Heart right ventricle (tissue), 16 donors: ENCODE results near the gene TBC1D17. TPM values are rescaled to one million over a fixed set of nuclear protein-coding genes. Genes with fewer than 3 reads are reported as not detected.

Experiments
- ATAC-seq, 8 donors: fragments of 200-7000 bp; cut with Tn5 transposase; one replicate each; pipeline ENCODE4 v1.9.1; 2020; ENCODE audit warnings: mild to moderate bottlenecking in 8 of 8, moderate library complexity in 8 of 8, moderate number of reproducible peaks in 1 of 8
- DNase-seq, 2 donors: peaks; one replicate each; pipeline ENCODE4 v3.0.0-alpha.2; 2020
- H3K27ac ChIP-seq, 10 donors: fragments of 200-600 bp; sonication (generic) in 2 of 10; one replicate each; pipeline versions ENCODE4 v1.5.0 to v1.8.0; 2020 to 2022; ENCODE audit warnings: mild to moderate bottlenecking in 3 of 10
- H3K27me3 ChIP-seq, 7 donors: fragments of 200-600 bp; one replicate each; pipeline ENCODE4 v1.8.0; 2021 to 2022; ENCODE audit warnings: mild to moderate bottlenecking in 2 of 7
- H3K36me3 ChIP-seq, 9 donors: fragments of 200-600 bp; sonication (generic) in 1 of 9; one replicate each; pipeline versions ENCODE4 v1.5.0 to v1.8.0; 2020 to 2022; ENCODE audit warnings: mild to moderate bottlenecking in 2 of 9
- H3K4me1 ChIP-seq, 9 donors: fragments of 200-600 bp; sonication (generic) in 1 of 9; one replicate each; pipeline versions ENCODE4 v1.5.0 to v1.8.0; 2020 to 2022; ENCODE audit warnings: mild to moderate bottlenecking in 4 of 9
- H3K4me3 ChIP-seq, 10 donors: fragments of 200-600 bp; sonication (generic) in 2 of 10; one replicate each; pipeline versions ENCODE4 v1.5.0 to v1.8.0; 2020 to 2022; ENCODE audit warnings: mild to moderate bottlenecking in 7 of 10, moderate library complexity in 2 of 10
- H3K9me3 ChIP-seq, 11 donors: fragments of 200-600 bp in 10 of 11; sonication (generic) in 2 of 11; one replicate each; pipeline versions ENCODE4 v1.5.0 to v1.8.0; 2013 to 2022; ENCODE audit warnings: mild to moderate bottlenecking in 2 of 11, control low read depth in 1 of 11, moderate library complexity in 1 of 11
- CTCF ChIP-seq, 9 donors: fragments of 200-600 bp; sonication (generic) in 2 of 9; IDR thresholded peaks; one replicate each; pipeline versions ENCODE4 v1.5.0 to v1.8.0; 2021 to 2022; ENCODE audit warnings: antibody characterized with exemption in 9 of 9, mild to moderate bottlenecking in 5 of 9, moderate library complexity in 1 of 9
- WGBS, 2 donors: extraction: QIAGEN DNeasy Blood & Tissue Kit; methylation state at CpG; one replicate each; pipeline ENCODE4 v1.1.7; 2013; ENCODE audit warnings: inconsistent platforms in 1 of 2; 5-methylcytosine and 5-hydroxymethylcytosine counted together
- intact Hi-C, 10 donors: fragments of 100-400 bp; cut with DNase I; formaldehyde crosslinking; loops; one replicate each; pipeline versions ENCODE4 v1.11.1 to v1.14.2; 2022
- polyA plus RNA-seq, 2 donors: library from polyadenylated mRNA; stranded (reverse); fragments of 200-250 nt; gene quantifications; one replicate each; pipeline ENCODE4 v1.2.3, GENCODE V29; 2013
- total RNA-seq, 10 donors: library from RNA; stranded (reverse); fragmentation: NEBNext Ultra II Directional in 3 of 10; extraction: Animal tissue kit (Norgen Biotek cat#: 25700) in 3 of 10; gene quantifications; one replicate each; pipeline versions ENCODE4 v1.2.1 to v1.2.4, GENCODE V29; 2021 to 2023
- donor health status: Arrhythmogenic right ventricular cardiomyopathy.
- donor health status: ischemic (EF 13 %, LVEDD 7.1; RV severe dilation, severe dysfunction).
- donor health status: healthy with polysubstance abuse.
- donor health status: DM: no; HTN: yes; CAD: no.
- donor health status: DM: no; HTN: no; CAD: no.
- donor health status: ischemic (EF 25% LVEDD 6.9; RV normal size, moderate dysfunction).
- donor health status: ischemic (EF 25% LVEDD 5.7; RV mildly dilated, moderate dysfunction).
- donor health status: healthy.
- donor health status: DM: yes; HTN: yes; CAD: no.
- donor health status: Ischemic cardiomyopathy.
- donor health status: ischemic (EF 35%, LVEDD 5.7; RV mildly dilated, moderate dysfunction).
- donor health status: nonischemic (EF 11% LVEDD 7.7; RV severe dilation, severe dysfunction).
- donor health status: DM: yes; HTN: yes; CAD: no.
- donor health status: PGD.
- donor health status: ischemic (EF 29% LVEDD 5.4; RV normal size, mild dysfunction).
- donor health status: nonischemic (EF 23%, LVEDD 6.1; RV moderate dilation, normal function).

The TBC1D17 gene
- total and polyA plus RNA-seq, 12 donors: 30.4 to 57.9 (median 49.8) TPM

GRCh38 chr19:49916839-49917733 is 39.6 kb downstream of the TBC1D17 start:
- H3K9me3 ChIP-seq: peaks cover 0 to 5% (median 0%) of the 10 kb centered on the region in 11 donors
- no peak overlapping the region for H3K4me3 ChIP-seq
- H3K27ac ChIP-seq: peak overlapping the region in 1 of 10 donors; percentile 71
- H3K36me3 ChIP-seq: peaks cover 0 to 93% (median 8%) of the 10 kb centered on the region in 9 donors
- peak in 1 of 9 donors; percentile 42 for TF ChIP-seq CTCF (IDR thresholded peaks at IDR 0.05)
- peaks cover 0 to 38% (median 0%) of the 10 kb centered on the region in 9 donors for H3K4me1 ChIP-seq
- DNase-seq (no peak), ATAC-seq (peak in 1 of 8 donors; percentile 39)
- intact Hi-C loops: no loop called here
- H3K27me3 ChIP-seq: no peaks in the 10 kb centered on the region
- WGBS, 2 donors: 86 to 87% methylated on average over 21 of the region's 21 CpGs

GRCh38 chr19:49918089-49918488 is 40.6 kb downstream of the TBC1D17 start:
- no peak overlapping the region for H3K4me3 ChIP-seq
- H3K9me3 ChIP-seq: peaks cover 0 to 5% (median 0%) of the 10 kb centered on the region in 11 donors
- DNase-seq (no peak), ATAC-seq (no peak)
- H3K27ac ChIP-seq: peak overlapping the region in 1 of 10 donors; percentile 71
- WGBS, 2 donors: 95 to 97% methylated on average over 8 of the region's 8 CpGs
- intact Hi-C loops: no loop called here
- H3K36me3 ChIP-seq: peaks cover 0 to 93% (median 8%) of the 10 kb centered on the region in 9 donors
- no peaks in the 10 kb centered on the region for H3K27me3 ChIP-seq
- H3K4me1 ChIP-seq: peaks cover 0 to 39% (median 0%) of the 10 kb centered on the region in 9 donors
- TF ChIP-seq CTCF (IDR thresholded peaks at IDR 0.05): no peak

GRCh38 chr19:49920624-49921363 is 43.3 kb downstream of the TBC1D17 start:
- intact Hi-C loops: no loop called here
- no peak for ATAC-seq
- H3K4me3 ChIP-seq: no peak overlapping the region
- no peaks in the 10 kb centered on the region for H3K9me3 ChIP-seq
- H3K36me3 ChIP-seq: peaks cover 0 to 91% (median 9%) of the 10 kb centered on the region in 9 donors
- no peaks in the 10 kb centered on the region for H3K27me3 ChIP-seq
- no peak for TF ChIP-seq CTCF (IDR thresholded peaks at IDR 0.05)
- WGBS, 2 donors: 94 to 95% methylated on average over 24 of the region's 24 CpGs
- no peak overlapping the region for H3K27ac ChIP-seq
- H3K4me1 ChIP-seq: peaks cover 0 to 65% (median 7%) of the 10 kb centered on the region in 9 donors
- DNase-seq: no peak
